Measurements from ENCODE around the gene KIRREL3. TPM values are rescaled to one million over a fixed set of nuclear protein-coding genes. Genes with fewer than 3 reads are reported as not detected.

Gene KIRREL3
- total RNA-seq, 4 donors from 2014 or later: 0.19 TPM; not detected in 3

DNA sequence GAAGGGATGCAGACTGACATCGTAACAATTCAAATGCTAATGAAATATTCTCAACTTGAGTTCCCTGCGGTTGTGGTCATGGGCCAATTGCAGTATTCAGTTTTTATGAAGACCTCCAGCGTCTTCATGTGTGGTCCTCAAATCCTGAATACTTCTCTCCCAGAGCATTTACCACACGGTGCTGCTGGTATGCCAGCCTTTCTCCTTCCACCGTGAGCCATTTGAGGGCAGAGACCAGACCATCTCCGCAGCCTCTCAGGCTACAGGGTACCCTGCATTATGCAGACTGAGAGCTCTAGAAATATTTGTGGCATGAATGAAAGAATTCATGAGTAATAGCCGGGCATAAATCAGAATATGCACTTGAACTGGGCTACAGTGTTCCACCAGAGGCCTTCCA is 355.4 kb downstream of the KIRREL3 start:
- intact Hi-C loops (cut with DNase I): no loop called here
- peaks cover 0 to 13% (median 0%) of the 10 kb centered on the region in 3 donors for H3K4me1 ChIP-seq
- 79 to 83% methylated on average over 5 to 7 of the region's 7 CpGs for WGBS, 2 donors

DNA sequence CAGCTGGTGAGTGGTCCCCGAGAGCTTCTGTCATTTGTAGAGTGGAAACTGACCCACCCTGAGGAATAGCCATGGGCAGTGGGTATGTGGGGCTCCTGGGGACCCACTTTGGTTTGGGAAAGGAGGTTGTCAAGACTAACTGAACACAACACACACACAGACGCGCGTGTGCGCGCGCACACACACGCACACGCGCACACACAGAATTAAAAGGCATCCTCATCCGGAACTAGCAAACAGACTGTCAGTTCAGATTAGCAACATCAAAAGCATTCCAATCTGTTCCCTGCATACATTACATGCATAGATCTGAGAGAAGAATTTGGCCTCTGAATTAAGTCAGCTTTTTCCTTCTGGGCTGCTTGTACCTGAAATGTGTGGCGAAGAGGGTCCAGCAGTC is 360.4 kb downstream of the KIRREL3 start:
- 74 to 79% methylated on average over 12 of the region's 12 CpGs for WGBS, 2 donors
- intact Hi-C loops (cut with DNase I): no loop called here
- TF ChIP-seq, protein P1, sequence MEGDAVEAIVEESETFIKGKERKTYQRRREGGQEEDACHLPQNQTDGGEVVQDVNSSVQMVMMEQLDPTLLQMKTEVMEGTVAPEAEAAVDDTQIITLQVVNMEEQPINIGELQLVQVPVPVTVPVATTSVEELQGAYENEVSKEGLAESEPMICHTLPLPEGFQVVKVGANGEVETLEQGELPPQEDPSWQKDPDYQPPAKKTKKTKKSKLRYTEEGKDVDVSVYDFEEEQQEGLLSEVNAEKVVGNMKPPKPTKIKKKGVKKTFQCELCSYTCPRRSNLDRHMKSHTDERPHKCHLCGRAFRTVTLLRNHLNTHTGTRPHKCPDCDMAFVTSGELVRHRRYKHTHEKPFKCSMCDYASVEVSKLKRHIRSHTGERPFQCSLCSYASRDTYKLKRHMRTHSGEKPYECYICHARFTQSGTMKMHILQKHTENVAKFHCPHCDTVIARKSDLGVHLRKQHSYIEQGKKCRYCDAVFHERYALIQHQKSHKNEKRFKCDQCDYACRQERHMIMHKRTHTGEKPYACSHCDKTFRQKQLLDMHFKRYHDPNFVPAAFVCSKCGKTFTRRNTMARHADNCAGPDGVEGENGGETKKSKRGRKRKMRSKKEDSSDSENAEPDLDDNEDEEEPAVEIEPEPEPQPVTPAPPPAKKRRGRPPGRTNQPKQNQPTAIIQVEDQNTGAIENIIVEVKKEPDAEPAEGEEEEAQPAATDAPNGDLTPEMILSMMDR (IDR thresholded peaks at IDR 0.05): no peak
- DNase-seq: no peak
- no peaks in the 10 kb centered on the region for H3K9me3 ChIP-seq
- no peaks in the 10 kb centered on the region for H3K36me3 ChIP-seq
- H3K4me1 ChIP-seq: no peaks in the 10 kb centered on the region
- no peak overlapping the region for H3K27ac ChIP-seq
- no peak overlapping the region for H3K4me3 ChIP-seq
- peaks cover 0 to 65% (median 0%) of the 10 kb centered on the region in 4 donors for H3K27me3 ChIP-seq

More for the DNA sequence above, 355.4 kb downstream of the KIRREL3 start:
- Histone ChIP-seq H3K27ac (no peak overlapping the region), H3K36me3 (no peaks in the 10 kb centered on the region), H3K4me3 (no peak overlapping the region), H3K9me3 (no peaks in the 10 kb centered on the region), H3K27me3 (peaks cover 0 to 22% (median 0%) of the 10 kb centered on the region in 4 donors)
- TF ChIP-seq POLR2A (IDR thresholded peaks at IDR 0.05): no peak
- TF ChIP-seq, protein P1 (IDR thresholded peaks at IDR 0.05): no peak
- no peak for DNase-seq

DNA sequence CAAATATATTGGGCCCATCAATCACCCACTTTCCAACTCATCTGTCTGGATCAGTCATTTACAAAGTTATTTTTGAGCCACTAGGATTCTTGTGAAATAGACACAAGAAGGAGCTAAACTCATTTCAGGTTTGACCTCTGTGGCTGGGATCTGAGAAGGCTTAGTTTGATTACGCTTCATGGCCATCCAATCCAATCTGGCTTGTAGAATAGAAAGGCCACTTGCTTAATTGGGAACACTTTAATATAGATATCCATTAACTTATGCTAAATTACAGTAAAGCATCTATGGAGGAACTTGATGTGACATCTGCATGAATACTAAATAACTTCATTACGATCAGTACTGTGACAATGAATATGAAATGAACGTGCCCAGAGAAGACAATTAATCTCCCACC is 360.9 kb downstream of the KIRREL3 start:
- H3K27me3 ChIP-seq: peaks cover 0 to 70% (median 0%) of the 10 kb centered on the region in 4 donors
- no peaks in the 10 kb centered on the region for H3K36me3 ChIP-seq
- TF ChIP-seq, protein P1 (IDR thresholded peaks at IDR 0.05): no peak
- TF ChIP-seq POLR2A (IDR thresholded peaks at IDR 0.05): no peak
- H3K4me1 ChIP-seq: no peaks in the 10 kb centered on the region
- no peaks in the 10 kb centered on the region for H3K9me3 ChIP-seq
- no peak for DNase-seq
- no peak overlapping the region for H3K27ac ChIP-seq
- no peak overlapping the region for H3K4me3 ChIP-seq
- intact Hi-C loops (cut with DNase I): no loop called here
- 72 to 92% methylated on average over 3 of the region's 3 CpGs for WGBS, 2 donors

DNA sequence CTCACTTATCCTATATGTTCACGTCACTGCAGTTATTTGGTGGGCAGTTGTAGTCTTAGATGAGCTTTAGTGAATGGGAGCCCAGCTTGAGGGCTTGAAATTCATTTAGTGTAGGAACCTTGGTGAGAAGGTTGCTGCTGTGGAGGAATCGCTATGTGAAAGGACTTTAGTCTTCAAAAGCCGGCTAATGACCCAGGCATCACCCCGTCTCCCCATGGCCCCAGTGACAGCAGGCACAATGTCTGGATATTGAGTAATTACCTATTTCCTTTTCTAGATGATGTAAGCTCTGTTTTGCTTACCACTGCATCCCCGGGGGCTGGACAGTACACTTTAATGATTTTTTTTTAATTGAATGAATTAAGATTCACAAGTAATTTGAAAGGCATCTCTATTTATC is 361.9 kb downstream of the KIRREL3 start:
- peaks cover 0 to 80% (median 0%) of the 10 kb centered on the region in 4 donors for H3K27me3 ChIP-seq
- no peak overlapping the region for H3K27ac ChIP-seq
- H3K9me3 ChIP-seq: no peaks in the 10 kb centered on the region
- no peak overlapping the region for H3K4me3 ChIP-seq
- intact Hi-C loops (cut with DNase I): no loop called here
- DNase-seq: no peak
- H3K36me3 ChIP-seq: no peaks in the 10 kb centered on the region
- no peak for TF ChIP-seq POLR2A (IDR thresholded peaks at IDR 0.05)
- TF ChIP-seq, protein P1 (IDR thresholded peaks at IDR 0.05): no peak
- 42 to 57% methylated on average over 5 of the region's 5 CpGs for WGBS, 2 donors
- no peaks in the 10 kb centered on the region for H3K4me1 ChIP-seq

DNA sequence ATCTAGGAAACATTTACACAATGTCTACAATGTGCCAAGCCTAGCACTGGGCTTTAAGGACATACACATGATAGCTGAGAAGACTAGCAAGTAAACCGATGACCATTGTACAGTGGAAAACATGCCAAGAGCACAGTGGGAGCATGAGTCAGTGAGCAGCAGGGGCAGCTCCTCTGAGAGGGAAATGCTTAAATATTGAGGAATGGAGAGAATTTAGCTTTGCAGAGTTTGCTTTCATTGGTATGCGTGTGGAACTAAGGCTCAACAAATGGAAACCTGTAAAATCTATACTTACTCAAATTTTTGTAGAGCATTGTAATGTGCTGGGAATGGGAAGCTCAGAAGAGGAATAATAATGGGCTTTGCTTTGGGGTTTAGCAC is 362.8 kb downstream of the KIRREL3 start:
- TF ChIP-seq POLR2A (IDR thresholded peaks at IDR 0.05): no peak
- TF ChIP-seq, protein P1 (IDR thresholded peaks at IDR 0.05): no peak
- 64 to 71% methylated on average over 2 of the region's 2 CpGs for WGBS, 2 donors

More for the DNA sequence above, 362.8 kb downstream of the KIRREL3 start:
- H3K27me3 ChIP-seq: peaks cover 0 to 80% (median 0%) of the 10 kb centered on the region in 4 donors
- intact Hi-C loops (cut with DNase I): no loop called here
- H3K4me1 ChIP-seq: no peaks in the 10 kb centered on the region
- DNase-seq: no peak
- H3K27ac ChIP-seq: no peak overlapping the region
- no peaks in the 10 kb centered on the region for H3K9me3 ChIP-seq
- H3K4me3 ChIP-seq: no peak overlapping the region
- no peaks in the 10 kb centered on the region for H3K36me3 ChIP-seq

Data from esophagus squamous epithelium (tissue), 5 donors.